ENCODE data around the gene ZNF23.
A peak's percentile ranks its signal among the peaks of the same experiment; 100 is the strongest.

The ZNF23 gene

DNA sequence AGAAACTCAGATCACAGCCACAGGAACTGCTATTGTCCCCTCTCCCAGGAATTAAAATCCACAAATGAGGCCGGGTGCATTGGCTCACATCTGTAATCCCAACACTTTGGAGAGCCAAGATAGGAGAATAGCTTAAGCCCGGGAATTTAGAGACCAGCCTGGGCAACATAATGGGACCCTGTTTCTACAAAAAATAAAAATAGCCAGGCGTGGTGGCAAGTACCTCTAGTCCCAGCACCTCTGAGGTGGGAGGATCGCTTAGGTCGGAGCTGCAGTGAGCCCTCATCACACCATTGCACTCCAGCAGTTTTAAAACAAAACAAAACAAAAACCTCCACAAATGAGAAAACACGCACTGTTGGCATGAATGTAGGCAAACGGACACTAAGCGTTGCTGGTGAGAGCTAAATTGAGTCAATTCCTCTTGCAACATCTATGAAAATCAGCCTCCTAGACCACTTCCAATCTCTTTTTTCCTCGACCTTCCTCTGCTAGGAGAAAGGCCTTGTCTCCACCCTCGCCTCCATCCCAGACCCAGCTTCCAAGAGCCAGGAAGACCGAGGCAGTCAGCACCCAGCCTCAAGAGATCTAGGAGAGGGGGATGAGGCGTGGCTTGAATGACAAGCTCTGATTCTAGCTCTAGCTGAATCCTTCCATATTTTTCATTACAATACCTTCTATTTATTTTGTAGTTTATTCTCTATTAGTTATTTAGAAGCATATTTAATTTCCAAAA lies 35.0 kb downstream of the ZNF23 start:
- DNase-seq (ENCODE audit: low read depth in 2 of 2), result no peak

DNA sequence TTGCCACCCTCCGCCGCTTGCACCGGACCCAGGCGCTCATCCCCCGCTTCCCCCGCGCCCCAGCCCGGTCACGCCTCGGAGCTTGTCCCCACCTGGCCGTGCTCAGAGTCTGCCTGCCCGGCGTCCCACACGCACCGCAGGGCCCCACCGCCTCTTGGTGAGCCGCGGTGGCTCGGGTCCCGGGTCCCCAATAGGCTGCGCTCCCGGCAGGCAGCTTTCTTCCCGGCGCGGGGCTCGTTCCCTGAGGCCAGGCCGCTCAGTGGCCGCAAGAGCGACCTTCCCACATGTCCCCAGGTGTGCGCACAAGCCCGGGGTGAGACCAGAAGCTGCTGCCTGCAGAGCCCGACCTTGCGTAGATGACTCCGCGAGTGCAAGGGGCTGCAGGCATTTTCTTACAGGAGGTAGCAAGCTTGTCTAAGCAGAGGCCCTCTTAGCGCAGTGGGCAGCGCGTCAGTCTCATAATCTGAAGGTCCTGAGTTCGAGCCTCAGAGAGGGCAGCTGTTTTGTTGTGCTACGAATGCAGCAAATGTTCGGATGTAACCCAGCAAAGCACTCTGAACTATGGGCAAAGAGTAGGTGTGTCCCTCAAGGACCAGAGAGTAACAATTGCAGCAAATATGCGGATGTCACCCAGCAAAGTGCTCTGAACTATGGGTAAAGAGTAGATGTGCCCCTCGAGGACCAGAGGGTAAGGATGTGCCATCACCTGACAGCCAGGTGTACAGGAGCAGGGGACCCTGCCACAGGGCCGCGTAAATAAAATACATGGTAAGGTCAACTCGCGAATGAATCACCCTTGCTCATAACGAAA lies 35.8 kb downstream of the ZNF23 start:
- peak; percentile 17 to 31 for DNase-seq (ENCODE audit: low read depth in 2 of 2)

DNA sequence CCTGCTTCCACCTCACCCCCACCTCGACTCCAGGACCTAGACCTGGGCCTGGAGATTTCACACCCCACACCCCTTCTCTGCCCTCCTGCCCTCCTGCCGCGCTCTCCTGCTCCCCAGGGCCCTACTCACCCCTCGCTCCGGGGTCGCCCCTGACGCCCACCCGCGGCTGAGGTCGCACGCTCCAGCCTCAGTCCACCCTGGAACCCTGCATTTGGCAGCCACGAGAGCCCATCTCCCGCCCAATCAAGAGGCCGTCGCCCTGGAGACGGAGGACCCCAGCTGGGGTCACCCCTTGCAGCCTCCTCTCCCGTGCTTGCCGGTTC lies 36.3 kb downstream of the ZNF23 start:
- DNase-seq (ENCODE audit: low read depth in 2 of 2), result no peak

DNA sequence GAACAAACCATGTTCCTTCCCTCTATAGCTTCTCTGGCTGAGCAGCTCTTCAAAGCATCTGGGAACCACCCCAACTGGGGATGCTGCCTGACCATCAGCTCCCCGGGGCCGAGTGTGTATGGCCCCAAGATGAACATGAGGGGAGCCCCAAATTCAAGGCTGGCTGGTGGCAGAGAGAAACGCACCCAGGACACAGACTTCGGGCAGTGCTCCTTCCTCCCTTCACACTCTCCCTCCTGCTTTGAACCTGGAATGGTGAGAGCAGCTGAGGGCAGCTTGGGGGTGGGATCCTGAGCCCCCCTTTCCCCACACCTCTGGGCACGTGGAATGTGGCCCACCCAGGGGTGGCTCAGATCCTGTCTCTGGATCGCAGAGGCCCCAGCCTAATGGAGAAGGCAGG lies 37.4 kb downstream of the ZNF23 start:
- no peak for DNase-seq (ENCODE audit: low read depth in 2 of 2)

DNA sequence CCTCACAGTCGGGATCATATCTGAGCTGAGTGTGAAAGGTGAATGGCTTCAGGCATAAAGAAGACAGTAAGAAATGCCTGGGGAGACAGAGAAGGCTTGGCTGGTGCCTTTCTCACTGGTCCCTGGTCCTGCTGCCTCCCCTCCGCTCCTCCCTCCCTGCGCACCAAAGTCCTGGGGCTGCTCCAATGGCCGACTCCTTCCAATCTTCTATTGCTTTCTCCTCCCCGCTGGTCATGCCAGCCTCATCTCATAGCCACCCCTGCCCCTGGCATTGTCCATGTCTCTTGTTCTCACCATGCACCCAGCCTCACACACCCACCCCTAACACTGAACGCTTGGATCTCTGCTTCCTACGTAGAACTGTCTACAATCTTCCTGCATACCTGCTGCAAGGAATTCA lies 38.2 kb downstream of the ZNF23 start:
- no peak for DNase-seq (ENCODE audit: low read depth in 2 of 2)

DNA sequence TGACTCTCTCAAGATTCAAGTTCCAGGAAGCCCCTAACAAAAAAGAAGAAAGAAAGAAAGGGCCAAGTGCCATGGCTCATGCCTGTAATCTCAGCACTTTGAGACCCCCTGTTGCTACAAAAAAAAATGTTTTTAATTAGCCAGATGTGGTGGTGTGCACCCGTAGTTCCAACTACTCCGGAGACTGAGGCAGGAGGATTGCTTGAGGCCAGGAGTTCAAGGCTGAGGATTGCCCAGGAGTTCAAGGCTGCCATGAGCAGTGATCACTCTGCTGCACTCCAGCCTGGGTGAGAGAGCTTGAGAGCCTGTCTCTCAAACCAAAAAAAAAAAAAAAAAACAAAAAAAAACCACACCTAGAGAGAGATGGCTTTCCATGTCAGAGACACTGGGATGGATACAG lies 39.0 kb downstream of the ZNF23 start:
- no peak for DNase-seq (ENCODE audit: low read depth in 2 of 2)

DNA sequence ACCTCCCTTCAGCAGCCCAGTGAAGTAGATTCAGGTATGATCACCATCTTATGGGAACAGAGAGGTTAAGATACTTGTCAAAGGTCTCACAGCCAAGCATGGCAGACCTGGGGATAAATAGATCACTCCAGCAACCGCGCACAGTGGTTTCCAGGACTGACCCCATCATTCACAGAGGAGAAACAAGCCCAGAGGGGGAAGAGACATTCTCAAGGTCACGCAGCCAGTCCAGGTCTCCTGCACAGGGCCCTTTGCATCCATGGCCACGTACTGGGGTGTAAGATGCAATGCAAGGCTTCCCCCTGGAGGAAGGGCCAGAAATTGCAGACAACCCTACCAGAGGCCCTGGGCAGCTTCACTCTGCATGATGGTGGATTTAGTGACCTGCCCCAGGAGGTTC lies 40.1 kb downstream of the ZNF23 start:
- no peak for DNase-seq (ENCODE audit: low read depth in 2 of 2)

DNA sequence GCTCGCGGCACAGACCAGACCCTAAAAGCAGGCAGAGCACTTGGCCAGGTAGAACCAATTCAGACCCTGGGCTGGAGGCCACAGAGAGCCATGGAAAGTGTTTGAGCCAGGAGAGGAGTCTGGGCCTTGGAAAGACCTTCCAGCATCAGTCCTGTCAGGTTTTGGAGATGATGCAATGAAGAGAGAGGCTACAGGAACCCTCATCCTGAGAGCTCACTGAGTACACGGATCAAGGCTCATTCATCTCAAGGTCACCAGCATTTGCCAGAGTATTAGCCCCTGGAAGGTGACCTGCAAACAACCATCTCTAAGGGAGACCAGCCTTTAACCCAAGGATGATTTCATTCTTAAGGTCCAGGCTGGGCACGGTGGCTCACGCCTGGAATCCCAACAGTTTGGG lies 48.0 kb downstream of the ZNF23 start:
- no peak for DNase-seq (ENCODE audit: low read depth in 2 of 2)

DNA sequence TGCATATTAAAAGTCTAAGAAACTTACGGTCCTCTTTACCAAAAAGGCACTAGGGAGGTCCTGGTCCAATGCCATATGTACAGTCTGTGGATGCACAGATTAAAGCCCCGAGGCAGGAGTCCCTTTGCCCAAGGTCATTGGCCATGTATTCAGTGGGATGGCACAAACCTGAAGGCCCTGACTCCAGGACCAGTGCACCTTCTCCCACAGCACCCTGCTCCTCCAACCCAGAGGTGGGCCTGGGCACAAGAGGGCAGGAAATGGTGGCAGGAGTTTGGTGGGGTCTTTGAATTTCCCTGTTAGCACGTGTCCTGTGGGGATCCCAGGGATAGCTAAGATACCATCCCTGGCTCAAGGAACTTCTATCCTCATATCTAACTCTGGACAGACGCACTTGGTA lies 48.7 kb downstream of the ZNF23 start:
- DNase-seq (ENCODE audit: low read depth in 2 of 2), result no peak

DNA sequence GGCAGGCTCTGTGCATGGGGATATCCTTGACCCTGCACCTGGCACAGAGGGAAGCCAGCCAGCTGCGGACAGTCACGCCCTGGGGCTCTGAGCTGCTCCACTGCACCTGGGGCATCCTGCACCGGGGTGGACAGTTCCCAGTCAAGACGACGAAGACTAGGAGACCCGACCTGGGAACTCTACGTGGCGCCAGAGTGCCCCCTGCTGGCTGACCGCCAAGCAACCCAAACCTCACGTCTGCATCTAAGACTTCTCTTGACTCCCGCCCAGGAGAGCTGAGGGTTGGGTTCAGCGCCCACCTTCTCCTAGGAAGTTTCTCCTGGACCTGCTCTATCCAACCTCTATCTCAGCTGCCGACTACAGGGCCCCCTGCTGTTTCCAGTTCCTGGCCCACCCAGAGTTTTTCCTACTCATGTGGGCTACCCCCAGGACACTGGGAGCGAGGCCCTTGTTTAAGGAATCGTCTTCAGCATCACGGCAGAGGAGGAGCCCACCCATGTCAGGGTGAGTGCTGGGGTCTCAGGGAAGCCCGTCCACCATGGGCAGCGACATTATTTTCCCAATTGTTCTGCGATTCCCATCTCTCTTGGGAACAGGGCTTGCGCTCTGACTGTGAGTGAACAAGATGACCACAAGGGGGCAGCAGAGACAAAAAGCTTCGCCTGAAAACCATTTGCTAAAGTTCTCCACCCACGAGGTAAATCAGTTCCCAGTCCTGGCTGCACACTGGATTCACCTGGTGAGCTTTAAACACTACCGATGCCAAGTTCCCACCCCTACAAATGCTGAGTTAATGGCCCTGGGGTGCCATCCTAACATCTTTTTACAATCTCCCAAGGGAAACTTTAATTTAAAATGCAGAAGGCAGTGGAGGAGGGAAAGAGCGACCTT lies 49.5 kb downstream of the ZNF23 start:
- DNase-seq (ENCODE audit: low read depth in 2 of 2), result peak; percentile 28 to 36

DNA sequence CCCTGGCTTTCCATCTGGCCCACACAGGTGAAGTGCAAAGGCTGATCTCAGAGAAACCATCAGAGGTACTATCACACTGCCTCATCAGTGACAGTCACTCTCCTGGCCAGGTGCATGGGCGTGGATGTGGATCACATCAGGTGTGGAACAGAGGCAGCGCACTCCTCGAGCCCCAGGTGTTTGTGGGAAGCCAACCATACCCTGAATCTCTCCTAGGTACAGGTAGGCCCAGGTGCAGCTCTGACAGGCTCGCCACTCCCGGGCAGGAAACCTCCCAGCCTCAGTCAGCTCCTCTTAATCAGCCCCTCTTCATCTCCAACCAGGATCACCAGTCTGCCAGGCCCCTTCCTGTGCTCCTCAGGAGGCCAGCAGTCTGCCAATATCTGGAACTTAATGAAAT lies 51.9 kb downstream of the ZNF23 start:
- DNase-seq (ENCODE audit: low read depth in 2 of 2), result no peak

DNA sequence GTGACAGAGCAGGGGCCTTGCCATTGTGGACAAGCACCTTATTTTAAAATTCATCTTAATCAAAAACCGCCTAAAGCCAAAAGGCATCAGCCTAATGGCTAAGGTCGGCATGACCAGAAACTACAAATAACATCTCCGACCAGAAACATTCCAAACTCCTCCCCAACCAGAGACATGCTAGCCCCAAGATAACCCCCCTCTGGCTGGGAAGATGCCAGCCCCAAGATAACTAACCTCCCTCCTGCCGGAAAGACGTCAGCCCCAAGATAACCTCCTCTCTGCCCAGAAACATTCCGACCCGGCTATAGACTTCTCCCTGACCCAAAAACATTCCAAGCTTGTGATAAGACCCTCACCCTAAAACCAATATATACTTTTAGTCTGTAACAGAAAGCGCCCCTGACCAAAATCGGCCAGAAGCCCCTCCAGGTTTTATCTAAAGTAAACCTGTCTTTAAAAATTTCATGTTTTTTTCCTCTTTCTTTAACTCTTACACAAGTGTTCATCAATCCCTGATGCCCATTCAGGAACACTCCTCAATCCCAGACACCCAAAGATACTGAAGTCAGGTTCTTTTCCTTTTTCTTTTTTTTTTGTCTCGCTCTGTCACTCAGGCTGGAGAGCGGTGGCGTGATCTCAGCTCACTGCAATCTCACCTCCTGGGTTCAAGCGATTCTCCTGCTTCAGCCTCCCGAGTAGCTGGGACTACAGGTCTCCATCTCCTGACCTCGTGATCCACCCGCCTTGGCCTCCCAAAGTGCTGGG lies 52.9 kb downstream of the ZNF23 start:
- DNase-seq (ENCODE audit: low read depth in 2 of 2), result no peak

DNA sequence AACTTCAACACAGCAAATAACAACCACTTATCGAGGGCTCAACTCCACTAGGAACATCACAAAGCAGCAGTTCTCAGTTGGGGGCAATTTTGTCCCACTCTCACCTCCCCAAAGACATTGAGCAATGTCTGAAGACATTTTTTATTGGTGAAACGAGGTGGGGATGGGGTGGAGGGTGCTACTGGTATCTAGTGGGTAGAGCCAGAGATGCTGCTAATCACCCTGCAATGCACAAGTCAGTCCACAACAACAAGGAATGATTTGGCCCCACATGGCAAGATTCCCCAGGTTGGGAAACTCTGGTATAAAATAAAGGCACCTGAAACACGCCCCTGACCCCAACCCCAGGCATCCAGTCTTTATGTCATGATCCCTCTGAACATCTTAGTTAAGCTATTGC lies 53.5 kb downstream of the ZNF23 start:
- DNase-seq (ENCODE audit: low read depth in 2 of 2), result no peak

DNA sequence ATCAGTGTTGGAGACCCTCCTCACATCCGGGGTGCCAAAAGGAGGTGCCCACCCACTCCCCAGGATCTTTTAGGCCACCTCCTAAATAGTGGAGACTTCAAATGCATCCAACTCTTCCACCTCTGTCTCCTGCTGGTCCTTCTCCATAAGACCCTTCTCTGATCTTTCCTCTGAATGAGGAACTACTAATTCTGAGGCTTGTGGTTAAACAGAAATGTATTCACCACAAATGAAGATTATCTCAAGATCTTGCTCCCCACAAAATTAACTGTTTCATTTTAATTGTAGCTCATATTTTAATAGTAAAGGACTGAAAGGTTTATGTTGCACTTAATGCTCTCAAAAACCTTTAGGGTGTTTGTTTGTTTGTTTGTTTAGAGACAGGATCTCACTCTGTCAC lies 54.3 kb downstream of the ZNF23 start:
- DNase-seq (ENCODE audit: low read depth in 2 of 2), result no peak

DNA sequence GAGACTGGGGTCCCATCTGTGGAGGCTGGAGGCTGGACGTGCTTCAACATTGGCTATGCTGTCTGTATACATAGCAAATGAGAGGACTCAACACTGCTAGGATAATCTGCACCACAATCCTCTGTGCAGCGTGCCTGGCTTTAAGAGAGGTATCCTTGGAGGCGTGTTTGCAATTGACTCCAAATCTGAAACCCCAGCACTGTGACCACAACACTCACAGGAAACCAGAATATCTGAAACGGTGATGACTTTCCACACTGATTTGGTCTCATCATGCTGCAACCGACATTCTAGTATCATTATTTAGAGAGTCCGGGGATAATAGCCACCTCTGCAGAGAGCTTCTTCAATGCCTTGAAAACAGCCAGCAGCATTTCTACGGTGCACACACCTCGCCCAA lies 55.3 kb downstream of the ZNF23 start:
- DNase-seq (ENCODE audit: low read depth in 2 of 2), result no peak

DNA sequence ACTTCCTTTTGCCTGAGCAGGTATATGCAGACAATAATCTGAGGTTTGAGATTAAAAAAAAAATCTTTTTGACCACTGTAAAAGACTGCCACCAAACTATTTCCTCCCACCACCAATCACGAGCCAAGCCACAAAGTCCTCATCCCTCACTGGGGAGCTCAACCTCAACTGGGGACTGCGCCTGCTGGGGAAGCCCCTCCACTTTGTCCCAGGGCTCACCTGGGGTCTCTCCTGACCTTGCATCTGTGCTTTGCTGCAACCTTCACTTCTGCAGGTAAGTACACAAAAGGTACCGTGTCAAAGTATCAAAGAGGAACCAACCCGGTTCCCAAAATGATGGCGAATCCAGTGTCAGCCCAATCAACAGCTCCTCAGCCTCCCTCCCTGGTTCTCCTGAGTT lies 55.7 kb downstream of the ZNF23 start:
- no peak for DNase-seq (ENCODE audit: low read depth in 2 of 2)

DNA sequence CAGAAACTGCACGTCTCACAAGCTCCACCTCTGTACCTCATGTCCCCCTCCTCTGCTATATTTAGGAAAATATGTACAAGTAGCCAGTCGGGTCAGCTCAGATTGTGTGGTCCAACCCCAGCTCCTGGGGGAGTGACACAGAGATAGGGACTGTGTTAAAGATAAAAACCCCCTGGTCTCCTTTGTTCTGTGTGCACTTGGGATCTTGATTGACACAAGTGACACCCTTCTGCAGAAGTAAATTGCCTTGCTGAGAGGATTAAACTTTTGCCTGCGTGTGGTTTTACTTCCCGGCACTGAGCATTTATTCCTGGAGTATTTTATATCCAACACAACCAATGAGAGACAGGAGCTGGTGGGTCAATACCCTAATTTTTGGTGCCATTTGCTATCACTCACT lies 57.7 kb downstream of the ZNF23 start:
- no peak for DNase-seq (ENCODE audit: low read depth in 2 of 2)

DNA sequence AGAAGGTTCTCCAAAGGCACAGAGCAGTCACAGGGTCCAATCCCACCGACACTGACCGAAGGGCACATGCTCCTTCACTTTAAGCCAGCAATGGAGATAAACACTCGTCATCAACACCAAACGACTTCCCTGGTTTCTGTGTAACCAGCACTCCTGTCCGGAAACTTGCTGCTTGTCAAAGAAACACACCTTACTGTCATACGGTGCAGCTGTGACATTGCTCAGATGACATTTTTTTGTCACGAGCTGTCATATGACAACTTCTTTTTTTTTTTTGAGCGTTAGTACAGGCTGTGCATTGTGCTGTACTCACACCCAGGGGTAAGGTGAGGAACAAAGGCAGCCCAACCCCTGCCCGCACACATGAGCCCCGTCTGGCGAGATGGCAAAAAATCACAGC lies 59.4 kb downstream of the ZNF23 start:
- DNase-seq (ENCODE audit: low read depth in 2 of 2), result no peak

DNA sequence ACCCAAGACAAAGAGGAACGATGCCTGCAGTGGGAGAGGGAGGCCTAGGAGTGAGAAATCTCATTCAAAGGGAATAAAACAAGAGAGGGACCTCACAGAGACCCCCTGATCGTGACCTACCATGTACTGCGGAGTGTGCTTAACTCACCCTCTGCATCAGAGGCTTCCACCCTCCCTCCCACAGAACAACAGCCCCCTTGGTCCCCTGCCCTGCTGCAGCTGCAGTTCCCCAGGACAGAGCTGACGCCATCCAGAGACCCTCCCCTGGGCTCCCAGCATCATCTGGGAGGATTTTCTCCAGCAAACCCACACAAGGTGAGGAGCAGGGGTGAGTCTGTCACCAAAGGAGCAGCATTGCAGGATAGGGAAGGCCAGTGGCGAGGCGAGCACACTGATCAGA lies 60.0 kb downstream of the ZNF23 start:
- DNase-seq (ENCODE audit: low read depth in 2 of 2), result no peak

DNA sequence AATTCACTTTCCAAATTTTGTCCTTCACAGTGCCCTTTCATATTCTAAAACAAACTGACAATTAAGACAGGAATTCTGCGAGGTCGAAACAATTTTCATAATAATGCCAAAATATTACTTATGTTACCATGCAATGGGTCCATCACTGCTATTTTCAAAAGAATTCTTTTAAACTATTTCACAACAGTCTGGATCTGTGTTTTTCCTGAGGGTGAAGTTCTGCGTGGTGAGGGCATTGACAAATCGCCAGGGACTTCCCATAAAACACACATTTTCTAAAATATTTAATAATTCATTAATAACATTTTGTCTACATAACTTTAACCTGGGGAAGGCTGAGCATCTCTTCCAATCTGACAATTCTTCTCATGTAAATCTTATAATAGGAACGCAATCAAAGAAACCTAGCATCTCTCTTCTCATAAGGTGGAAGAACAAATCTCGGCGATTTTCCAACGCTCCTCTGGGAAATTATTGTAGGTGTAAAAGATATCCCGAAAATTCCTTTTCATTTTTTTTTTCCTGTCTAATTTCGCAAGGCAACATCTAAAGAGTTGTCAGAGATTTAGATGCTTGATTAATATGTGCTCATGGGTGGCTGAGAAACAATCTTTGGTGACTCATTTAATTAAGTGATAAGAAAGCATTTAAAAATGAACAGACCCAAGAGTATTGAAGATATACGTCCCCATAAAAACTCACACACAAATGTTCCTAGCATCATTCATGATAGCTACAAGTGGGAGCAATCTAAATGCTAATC lies 62.1 kb downstream of the ZNF23 start:
- no peak for DNase-seq (ENCODE audit: low read depth in 2 of 2)
